Kidney capillary endothelial cell (primary cell): Measurements from ENCODE around the gene TTC39B.
"Not testable (repeated sequence)": the region's sequence is repeated elsewhere in the genome, so short reads cannot be mapped to it uniquely, and the experiment has no call there.

Experiments
- DNase-seq: peaks from one replicate; pipeline ENCODE4 v3.0.0-alpha.2; 2018; ENCODE audit warnings: low spot score

Gene TTC39B

DNA sequence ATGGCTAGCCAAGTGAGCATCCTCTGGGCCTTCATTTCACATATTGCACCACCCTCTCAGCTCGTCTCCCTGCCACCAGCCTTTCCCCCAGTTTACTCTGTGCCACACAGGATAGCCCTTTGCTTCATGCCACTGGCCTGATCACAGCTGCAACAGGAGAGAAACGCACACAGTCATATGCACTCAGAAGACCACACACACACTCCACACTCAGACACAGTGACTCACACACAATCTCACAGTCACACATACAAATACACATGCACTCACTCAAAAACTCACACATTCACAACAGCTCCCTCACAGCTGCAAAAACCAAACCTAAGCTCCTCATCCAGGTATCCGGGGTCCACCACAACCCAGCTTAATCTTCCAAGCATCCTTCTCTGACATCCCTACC is 38.7 kb downstream of the TTC39B start:
- no peak for DNase-seq

DNA sequence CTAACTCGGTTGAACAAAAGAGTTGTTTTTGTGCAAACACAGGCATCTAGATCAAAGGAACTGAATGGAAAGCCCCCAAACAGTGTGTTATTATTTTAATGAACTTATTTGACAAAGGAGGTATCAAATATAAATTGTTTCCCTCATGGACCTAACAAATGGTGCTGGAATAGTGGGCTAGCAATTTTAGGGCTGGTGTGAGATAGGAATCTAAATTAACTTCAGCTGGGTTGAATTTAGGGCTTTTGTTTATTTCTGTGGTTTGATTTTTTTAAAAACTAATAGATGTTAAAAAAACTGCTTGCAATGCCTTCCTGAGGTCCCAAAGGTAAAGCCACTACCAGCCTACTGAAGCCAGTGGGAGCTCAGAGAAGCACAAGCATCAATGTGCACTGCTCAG is 42.1 kb downstream of the TTC39B start:
- no peak for DNase-seq

DNA sequence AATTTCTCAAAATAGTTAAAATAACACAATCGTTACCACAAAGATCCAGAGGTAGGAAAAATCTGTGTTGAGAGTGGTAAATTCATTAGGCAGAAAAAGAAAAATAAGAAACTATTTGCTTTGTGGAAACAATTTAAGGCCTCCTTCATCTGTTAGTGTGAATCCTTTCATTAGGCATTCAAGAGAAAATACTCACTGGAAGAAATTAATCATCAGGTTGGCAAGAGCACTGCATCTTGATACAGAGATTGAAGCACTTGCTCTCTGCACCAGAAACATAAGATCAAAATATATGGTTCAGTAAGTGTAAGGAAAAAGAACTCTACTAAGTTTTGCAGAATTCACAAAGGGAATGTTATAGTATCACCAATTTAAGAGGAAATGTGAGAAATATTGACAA is 44.4 kb downstream of the TTC39B start:
- no peak for DNase-seq

DNA sequence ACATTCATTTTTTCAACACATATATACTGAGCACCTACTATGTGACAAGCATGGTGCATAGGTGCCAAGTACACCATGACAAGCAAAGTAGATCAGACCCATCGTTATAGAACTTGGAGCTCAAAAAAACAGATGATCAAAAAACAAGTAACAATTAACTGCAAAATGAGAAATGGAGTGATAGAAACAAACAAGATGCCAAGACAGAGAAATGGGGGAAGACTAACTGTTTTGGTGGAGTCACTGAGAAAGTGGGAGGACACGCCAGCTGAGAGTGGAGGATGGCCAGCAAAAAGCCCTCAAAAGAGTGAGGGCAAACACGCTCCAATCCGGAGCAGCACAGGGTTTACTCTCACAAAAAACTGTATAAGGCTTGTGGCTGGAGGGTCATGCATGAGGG is 50.6 kb downstream of the TTC39B start:
- DNase-seq: no peak

DNA sequence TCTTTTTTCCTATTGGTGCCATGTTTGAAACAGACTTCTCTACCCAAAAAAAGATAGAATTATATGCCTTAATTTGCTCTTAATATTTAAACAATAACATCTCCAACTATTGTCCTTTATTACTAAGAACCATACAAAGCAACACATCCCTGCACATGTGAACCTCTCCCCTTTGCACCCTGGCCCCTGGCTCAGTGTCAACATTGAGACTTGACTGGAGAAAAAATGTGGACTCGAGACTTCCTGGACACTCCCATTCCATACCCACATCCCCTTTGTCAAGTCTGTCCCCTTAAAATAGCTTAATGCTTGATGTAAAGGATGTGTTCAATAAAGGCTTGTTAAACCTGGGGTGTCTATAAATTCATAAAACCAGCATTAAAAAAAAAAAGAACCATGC is 53.2 kb downstream of the TTC39B start:
- no peak for DNase-seq

DNA sequence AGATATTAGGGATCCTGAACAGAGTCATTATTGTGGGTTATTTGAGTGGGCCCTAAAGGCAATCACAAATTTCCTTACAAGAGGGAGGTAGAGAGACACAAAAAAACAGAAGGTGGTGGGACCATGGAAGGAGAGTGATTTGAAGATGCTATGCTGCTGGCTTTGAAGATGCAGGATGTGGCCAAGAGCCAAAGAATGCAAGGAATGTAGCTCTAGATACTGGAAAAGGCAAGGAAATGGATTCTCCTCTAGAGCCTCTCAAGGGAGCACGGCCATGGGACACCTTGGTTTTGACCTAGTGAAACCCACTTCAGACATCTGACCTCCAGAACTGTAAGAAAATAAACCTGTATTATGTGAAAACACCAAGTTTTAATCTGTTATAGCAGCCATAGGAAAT is 53.8 kb downstream of the TTC39B start:
- no peak for DNase-seq

DNA sequence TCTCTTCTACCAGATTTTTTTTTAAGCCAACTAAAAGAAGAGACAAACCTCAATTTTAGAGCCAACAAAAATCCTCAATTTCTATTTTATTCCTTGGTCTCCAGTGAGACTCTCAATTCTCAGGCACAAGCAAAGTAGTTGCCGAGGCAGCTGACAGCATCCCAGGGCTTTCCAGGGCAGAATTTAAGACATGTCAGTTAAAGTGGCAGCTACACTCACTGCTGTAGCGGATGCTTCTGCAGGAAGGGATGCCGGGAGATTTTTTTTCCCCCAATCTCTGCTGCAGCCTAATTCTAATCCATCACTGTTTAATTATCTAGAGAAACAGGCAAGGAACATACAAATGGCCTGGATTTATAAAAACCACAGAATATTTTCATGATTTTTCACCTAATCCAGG is 57.0 kb downstream of the TTC39B start:
- no peak for DNase-seq

DNA sequence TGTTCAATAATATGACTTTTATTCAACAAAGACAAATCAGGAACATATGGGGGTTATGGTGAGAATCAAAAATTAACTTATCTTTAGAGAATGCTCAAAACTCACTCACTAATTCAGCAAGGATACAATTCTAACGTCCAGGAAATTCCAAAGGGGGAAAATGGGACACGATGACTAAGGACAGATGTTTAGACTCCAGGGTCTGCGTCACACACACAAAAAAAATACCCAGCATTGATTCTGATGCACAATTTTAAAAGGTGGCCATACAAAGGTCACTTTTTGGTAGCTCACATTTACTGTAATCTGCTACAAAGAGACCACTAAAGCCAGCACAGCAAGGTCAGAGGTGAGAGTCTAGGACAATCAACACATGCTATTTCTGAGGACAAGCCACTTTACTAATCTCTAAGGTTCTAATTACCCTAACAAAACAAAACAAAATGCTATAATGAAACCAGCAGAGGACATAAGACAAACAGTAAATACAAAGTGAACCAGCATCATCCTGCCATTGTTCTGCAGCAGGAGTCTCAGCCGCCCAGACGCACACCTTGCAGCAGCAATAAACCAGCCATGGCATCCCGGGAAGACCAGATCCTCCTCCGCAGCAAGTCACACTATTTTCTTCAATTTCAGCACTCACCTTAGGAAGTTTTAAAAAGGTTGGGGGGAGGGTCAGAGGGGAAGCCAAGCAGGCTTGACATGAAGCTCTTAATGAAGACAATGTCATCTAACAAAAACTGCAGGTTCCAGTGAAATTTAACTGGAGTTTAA is 57.8 kb downstream of the TTC39B start:
- peak; percentile 66 for DNase-seq

DNA sequence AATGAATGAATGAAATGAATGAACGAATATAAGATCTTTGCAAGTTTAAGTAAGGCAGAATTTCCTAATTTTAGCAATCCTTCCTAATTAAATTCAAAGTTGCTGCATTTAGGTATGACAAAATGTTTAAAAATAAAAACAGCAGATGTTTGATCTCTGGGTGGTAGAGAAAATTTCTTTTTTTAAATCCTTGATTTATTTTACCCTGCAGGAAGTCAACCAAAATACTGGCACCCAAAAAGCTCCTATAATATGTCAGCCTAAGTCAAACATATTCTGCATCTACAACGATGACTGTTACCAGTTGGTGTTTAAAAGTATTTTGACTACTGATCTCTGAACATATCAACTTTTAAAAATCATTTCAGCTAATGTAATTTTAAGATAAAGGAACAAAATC is 58.4 kb downstream of the TTC39B start:
- no peak for DNase-seq

DNA sequence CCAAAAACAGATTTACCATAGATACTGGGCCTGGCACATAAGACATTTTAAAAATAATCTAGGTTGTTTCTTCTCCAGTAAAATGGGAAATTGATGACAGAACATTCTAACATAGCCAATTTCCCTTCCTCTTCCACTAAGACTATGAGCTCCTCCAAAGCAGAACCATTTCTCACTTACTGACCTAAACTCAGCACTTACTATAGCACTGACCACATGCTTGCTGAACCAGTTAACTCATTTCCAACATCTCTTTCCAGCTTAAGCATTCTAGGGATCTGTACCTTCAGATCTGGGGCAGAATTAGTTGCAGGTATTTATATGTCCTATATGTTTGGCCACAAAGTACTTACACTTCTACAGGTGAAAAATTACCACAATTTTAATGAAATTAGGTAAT is 58.9 kb downstream of the TTC39B start:
- DNase-seq: no peak

DNA sequence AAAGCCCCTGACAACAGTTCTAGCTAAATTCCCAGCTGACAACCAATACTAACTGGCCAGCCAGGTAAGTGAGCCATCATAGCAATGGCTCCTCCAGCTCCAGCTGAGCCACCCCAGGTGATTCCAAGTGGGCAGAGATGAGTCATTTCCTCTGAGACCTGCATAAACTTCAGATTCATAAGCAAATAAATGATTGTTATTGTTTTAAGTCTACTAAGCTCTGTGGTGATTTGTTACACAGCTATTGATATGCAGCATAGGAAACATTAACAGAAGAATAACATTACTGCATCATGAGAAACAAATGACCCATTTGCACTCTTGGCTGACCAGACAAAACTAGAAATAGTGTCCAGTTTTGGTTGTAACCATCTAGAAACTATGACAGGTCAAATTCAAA is 60.3 kb downstream of the TTC39B start:
- DNase-seq: no peak

DNA sequence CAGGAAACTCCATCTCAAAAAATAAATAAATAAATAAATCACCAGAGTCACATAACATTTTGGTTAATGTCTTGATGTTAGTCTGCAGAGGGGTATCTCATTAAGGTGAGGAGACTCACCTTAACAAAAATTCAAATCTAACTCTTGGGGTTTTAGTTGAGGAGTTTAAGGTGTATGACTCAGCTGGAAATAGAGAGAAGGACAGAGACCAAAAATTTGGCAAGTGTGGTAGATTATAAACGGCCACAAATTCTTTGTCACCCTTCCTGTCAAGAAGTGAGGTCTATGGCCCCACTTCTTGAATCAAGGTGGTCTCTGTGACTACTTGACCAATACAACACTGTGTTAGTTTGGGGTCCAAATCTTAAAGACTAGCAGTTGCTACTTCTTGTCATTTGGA is 60.8 kb downstream of the TTC39B start:
- no peak for DNase-seq

DNA sequence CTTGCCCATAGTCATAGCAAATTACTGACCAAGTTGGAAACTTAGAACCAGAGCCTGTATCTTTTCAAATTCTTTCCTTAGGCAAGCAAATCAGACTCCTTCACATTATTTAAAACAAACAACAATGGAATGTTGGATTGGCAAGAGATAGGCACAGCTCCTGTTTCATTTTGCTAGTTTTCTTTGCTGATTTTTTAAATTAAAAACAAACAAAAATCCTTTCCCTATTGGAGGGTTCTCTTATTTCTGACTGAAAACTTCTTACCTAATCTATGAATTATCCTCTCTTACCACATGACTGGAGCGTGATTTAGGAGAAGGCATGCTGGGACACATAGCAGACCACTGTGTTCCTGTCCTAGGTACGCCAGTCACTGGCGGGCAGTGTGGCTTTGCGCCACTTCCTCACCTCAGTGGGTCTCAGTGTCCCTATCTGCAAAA is 63.0 kb downstream of the TTC39B start:
- no peak for DNase-seq

DNA sequence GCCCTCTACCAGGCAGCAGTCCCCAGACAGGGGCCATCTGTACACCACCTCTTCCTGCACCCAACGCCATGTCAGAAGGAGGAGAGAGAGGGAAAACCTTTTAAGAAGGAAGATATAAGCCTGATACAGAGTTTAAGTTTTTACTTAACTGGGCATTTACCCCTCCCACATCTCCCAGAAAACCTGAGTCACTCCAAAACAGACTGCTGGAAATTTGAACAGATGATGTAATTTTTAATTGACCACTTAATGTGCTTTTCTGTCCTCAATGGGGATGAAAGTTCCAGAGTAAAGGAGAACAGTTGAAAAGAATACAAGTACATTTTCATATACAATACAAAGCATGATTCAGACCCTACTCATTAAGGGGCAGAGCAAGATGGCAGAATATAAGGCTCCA is 63.9 kb downstream of the TTC39B start:
- DNase-seq: no peak

DNA sequence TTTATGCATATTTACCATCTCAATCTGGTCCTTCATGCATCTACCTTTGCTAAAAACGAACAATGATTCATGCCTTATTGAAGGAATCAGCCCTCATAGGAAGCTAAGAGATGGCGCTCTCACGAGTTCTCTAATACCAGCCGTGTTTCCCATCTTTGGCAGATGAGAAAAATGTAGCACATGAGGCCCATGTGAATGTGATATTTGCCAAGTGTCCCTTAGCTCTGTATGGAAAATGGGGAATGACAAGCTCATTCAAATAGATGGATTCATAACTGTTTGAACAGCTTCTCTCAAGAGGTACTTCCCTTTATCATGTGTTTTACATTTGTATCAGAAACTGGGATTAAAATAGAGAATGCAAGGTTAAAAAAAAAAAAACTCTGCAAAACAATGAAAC is 66.1 kb downstream of the TTC39B start:
- no peak for DNase-seq

DNA sequence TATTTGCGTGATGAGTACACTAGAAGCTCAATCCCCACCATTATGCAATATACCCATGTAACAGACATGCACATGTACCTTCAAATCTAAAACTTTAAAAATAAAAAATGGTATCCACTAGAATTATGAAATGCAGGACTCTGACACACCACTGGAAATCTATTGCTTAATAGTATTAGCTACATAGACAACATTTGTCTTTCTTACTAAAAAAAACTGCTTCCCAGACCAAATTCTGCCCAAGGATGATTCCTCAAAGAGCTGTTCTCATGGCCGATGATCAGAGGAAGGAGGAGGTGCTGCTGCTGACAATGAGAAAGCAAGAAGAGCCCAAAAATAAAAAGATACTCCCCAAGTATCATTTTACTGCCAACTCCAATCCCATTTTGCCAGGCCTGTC is 67.2 kb downstream of the TTC39B start:
- DNase-seq: no peak

DNA sequence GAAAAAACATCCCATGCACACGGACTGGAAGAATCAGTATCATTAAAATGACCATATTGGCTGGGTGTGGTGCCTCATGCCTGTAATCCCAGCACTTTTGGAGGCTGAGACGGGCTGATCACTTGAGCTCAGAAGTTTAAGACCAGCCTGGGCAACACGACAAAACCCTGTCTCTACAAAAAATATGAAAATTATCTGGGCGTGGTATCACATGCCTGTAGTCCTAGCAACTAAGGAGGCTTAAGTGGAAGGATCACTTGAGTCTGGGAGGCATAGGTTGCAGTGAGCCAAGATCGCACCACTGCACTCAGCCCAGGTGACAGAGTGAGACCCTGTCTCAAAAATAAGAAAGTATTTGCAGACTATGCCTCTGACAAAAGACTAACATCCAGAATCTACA is 68.4 kb downstream of the TTC39B start:
- no peak for DNase-seq

DNA sequence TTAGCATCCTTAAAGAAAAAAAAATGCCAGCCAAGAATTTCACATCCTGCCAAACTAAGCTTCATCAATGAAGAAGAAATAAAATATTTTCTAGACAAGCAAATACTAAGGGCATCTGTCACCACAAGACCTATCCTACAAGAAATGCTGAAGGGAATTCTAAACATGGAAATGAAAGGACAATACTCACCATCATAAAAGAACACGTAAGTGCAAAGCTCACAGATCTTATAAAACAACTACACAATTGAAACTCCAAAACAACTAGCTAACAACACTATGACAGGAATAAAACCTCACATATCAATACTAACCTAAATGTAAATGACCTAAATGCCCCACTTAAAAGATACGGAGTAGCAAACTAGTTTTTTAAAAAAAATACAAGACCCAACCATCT is 71.4 kb downstream of the TTC39B start:
- no peak for DNase-seq

DNA sequence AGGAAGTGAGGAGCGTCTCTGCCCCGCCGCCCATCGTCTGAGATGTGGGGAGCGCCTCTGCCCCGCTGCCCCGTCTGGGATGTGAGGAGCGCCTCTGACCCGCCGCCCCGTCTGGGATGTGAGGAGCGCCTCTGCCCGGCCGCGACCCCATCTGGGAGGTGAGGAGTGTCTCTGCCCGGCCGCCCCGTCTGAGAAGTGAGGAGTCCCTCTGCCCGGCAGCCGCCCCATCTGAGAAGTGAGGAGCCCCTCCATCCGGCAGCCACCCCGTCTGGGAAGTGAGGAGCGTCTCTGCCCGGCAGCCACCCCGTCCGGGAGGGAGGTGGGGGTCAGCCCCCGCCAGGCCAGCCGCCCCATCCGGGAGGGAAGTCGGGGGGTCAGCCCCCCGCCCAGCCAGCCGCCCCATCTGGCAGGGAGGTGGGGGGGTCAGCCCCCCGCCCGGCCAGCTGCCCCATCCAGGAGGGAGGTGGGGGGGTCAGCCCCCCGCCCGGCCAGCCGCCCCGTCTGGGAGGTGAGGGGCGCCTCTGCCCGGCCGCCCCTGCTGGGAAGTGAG is 73.0 kb downstream of the TTC39B start:
- not testable (repeated sequence) for DNase-seq

DNA sequence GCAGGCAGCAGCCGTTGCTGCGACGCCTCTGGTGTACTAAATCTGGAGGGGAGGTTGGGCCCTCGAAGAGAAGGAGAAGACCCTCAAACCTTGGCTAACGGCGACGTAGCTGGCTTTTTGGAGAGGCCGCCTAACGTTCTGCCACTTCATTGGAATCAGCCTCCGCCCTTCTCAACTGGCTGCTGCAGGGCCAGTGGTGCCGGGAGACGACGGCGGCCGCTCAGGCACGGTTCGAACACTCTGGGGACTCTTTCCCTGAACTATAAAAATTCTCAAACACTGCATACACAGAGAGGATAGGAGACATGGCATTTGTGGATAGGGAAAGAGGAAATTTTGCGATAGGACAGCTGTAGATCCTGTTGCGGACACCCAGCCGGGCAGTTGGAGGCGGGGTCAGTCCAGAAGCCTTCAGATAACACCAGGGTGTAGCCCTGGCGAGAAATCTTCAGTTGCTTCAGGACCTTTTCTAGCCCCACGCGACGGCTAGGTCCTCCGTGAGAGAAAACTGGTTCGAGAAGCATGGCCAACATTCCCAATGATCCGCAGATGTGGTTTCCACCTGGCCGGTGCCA is 74.2 kb downstream of the TTC39B start:
- DNase-seq: not testable (repeated sequence)

DNA sequence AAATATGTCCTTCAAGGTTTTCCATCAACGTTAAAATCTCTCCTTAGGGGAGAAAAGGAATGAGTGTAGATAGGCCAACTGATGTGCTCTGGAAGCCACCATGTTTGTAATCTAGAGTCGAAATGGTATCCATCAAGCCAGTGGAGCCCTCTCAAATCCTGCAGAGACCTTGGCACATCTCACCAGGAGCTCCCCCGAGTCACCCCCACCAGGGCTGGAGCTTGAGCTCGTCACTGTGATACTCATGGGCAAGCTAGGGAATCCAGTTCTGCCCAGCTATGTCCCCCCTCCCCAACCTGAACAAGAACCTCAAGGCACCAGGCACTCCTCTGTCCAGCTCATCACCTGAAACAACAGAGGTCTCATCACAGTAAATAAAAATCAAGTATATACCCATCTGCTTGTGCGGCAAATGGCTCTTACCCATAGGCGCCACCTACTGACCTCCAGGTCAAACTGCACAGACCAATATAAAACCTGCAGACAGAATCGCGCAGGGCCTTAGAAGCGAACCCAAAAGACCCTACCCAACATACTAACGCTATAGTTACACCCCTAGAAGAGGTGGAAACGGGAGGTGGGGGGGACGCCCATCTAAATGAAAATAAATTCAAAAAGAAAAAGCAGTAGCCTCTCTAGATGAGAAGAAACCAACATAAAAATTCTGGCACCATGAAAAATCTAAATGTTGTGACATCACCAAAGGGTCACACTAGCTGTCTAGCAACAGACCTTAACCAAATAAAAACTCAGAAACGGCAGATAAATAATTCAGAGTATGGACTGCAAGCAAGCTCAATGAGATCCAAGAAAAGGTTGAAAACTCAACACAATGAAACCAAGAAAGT is 75.0 kb downstream of the TTC39B start:
- no peak for DNase-seq

DNA sequence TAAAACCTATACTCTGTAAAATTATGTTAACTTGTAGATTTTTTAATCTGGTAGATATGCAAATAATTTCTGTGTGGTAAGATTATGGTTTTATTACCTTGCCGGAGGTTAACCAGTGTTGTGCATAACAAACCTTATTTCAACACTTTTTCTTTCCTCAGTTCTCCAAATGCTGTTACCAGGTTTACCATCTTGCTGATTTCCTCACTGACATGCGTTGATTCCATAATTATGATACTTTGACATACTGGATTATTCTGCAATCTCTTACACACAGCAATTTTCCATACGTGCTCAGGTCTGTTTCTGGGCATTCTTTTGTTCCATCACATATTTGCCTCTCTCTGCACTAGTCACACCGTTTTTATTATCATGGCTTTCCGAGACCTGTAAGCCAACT is 77.6 kb downstream of the TTC39B start:
- no peak for DNase-seq

DNA sequence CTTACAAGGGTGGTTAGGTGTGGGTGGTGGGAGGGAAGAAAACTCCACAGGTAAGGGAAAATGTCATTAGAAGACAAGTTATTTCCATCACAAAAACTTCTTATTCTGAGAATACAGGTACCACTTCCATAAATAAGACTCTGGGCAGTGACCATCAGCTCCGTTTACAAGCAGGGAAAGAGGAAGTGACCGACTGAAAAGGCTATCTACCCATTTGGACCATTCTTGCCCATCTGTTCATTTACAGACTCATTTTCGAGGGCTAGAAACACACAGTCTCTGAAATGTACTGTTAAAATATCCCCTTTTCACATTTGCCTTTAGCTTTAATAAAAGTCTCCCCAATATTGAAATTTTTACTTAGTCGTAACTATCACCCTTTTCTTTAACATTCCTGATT is 79.5 kb downstream of the TTC39B start:
- DNase-seq: no peak
